GM21825 (cell line): Measurements from ENCODE around the gene DIPK1C.

Experiments
- ATAC-seq: cut with Tn5 transposase; IDR thresholded peaks from one replicate; pipeline ENCODE4 v1.9.1; 2021; ENCODE audit warnings: mild to moderate bottlenecking, moderate library complexity; ENCODE audit not compliant: unreplicated experiment

DIPK1C gene

GRCh38 chr18:74390900-74391299, 66.2 kb downstream of the DIPK1C start:
- ATAC-seq = no peak

DNA sequence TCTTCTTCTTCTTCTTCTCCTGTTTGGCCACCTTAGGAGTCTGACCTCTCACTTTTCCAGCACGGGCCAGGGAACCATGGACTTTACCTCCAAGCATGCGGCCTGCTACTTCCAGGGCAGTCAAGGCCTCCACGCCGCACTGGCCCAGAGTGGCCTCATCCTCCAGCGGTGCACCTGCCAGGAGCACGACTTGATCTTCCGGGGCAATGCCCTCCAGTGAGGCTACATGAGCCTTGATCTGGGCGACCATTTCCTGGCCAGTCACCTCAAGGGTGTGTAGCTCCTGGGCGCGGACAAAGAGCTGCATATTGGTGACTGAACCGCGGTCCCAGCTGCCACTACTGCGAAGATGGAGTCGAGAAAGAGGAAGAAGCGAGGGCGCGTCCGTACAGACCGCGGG, 67.1 kb downstream of the DIPK1C start:
- ATAC-seq = no peak

DNA sequence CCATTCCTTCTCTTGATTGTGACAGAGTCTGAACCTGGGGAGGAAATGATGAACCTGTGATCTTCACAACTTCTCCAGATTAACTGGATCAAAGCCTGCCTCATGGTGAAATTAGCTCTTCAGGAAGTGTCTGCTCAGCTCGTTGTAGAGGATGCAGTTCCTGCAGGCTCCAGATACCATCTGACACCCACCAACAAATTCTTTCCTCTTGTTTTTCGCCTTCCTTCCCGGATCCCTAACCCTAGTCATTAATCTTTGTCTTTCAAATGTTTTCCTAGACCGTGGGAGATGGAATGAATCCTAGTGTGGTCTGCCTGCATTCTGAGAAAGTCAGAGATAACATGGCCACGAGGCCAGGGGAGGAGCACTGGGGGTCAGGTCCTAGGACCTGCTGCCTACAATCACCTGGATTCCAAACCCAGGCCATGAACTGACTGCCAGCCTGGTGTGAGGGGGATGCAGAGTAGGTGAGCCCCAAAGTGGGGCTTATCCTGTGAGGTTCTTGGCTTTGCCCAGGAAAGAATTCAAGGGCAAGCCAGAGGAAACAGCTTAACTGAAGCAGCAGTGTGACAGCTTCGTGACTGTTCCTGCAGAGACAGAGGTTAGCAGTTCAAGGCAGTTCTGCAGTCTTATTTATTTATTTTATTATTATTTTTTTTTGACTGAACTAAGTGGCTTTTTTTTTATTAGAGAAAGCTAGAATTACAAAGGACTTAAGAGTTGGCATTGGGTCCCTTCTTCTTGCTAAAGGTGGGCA, 67.8 kb downstream of the DIPK1C start:
- ATAC-seq = no peak

DNA sequence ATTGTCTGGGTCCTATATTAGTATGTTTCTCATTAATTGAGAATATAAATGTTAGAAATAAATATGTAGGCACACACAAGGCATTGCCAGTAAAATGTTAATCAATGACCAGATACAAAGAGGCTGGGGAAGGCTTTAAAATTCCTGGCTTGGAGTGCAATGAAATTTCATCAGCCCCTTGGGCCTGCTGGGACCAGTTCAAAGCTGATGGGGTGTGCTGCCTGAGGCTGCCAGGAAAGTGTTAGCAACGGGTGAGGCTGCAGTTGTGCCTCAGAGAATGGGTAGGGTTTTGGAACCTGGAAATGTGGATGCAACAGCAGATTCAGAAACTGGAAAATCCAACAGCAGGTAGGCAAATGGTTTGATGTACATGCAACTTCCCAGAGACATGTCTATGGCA, 68.9 kb downstream of the DIPK1C start:
- ATAC-seq = no peak

GRCh38 chr18:74387383-74387782, 69.7 kb downstream of the DIPK1C start:
- ATAC-seq = no peak
